GM12874 (cell line): ENCODE measurements around the gene RHBDD1.

ENCODE experiments used
- TF ChIP-seq, protein P1 (sequence below): IDR thresholded peaks from 2 replicates; pipeline ENCODE4 v1.5.1; 2011; ENCODE audit warnings: low read depth, mild to moderate bottlenecking, control low read depth, low read length, moderate library complexity; ENCODE audit not compliant: insufficient read depth

Gene RHBDD1

GRCh38 chr2:226792155-226792881, 43.5 kb upstream of the RHBDD1 start:
- TF ChIP-seq, protein P1, sequence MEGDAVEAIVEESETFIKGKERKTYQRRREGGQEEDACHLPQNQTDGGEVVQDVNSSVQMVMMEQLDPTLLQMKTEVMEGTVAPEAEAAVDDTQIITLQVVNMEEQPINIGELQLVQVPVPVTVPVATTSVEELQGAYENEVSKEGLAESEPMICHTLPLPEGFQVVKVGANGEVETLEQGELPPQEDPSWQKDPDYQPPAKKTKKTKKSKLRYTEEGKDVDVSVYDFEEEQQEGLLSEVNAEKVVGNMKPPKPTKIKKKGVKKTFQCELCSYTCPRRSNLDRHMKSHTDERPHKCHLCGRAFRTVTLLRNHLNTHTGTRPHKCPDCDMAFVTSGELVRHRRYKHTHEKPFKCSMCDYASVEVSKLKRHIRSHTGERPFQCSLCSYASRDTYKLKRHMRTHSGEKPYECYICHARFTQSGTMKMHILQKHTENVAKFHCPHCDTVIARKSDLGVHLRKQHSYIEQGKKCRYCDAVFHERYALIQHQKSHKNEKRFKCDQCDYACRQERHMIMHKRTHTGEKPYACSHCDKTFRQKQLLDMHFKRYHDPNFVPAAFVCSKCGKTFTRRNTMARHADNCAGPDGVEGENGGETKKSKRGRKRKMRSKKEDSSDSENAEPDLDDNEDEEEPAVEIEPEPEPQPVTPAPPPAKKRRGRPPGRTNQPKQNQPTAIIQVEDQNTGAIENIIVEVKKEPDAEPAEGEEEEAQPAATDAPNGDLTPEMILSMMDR: no peak

DNA sequence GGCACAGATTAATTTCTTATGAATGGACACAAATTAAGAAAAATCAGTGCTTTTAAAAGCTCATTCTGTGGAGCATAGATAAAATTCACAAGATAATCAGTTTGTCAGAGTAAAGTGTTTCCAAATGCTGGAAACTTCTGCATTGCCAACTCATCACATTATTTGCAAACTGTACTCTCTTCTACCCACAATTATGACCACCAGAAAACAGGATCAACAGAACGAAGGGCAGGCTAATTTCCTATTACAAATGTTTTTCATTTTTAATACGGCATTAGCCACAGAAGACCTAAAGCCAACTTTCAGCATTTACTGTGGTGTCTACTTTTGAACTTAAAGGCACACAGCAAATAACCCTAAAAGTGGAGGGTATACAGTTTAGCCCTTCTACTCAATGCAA, 42.2 kb upstream of the RHBDD1 start:
- TF ChIP-seq, protein P1: no peak

GRCh38 chr2:226794196-226794661, 41.6 kb upstream of the RHBDD1 start:
- TF ChIP-seq, protein P1: no peak

- TF ChIP-seq, protein P1: no peak
Observed at GRCh38 chr2:226794751-226795171, 41.1 kb upstream of the RHBDD1 start.

- TF ChIP-seq, protein P1: no peak
Observed at GRCh38 chr2:226795281-226796011, 40.4 kb upstream of the RHBDD1 start.

GRCh38 chr2:226796012-226796839, 39.6 kb upstream of the RHBDD1 start:
- TF ChIP-seq, protein P1: no peak

DNA sequence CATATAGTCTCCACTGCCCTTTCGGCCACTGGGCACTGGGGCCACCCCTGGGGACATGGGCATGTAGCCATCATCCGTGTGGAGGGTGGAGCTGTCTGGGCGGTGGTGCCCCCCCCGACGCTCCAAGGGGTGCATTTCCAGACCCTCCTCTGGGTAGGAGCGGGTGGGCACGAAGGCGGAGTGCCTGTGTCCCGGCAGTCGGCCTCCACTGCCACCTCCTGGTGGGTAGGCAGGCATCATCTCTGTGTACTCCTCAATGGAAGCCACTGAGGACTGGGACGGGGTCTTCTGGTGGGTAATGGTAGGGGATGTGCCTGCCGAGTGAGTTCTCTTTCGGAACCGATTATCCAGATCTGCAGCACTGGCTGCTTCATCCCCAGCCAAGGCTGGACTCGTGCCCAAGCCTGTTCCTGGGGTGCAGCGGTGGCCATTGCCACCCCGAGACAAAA, 39.0 kb upstream of the RHBDD1 start:
- TF ChIP-seq, protein P1: peak; percentile 47
